ENCODE results near the gene SLC17A8. TPM values are rescaled to one million over a fixed set of nuclear protein-coding genes. Genes with fewer than 3 reads are reported as not detected.

Gene SLC17A8
- total and polyA plus RNA-seq, 4 donors = 0.08 to 3.9 (median 0.24) TPM

DNA sequence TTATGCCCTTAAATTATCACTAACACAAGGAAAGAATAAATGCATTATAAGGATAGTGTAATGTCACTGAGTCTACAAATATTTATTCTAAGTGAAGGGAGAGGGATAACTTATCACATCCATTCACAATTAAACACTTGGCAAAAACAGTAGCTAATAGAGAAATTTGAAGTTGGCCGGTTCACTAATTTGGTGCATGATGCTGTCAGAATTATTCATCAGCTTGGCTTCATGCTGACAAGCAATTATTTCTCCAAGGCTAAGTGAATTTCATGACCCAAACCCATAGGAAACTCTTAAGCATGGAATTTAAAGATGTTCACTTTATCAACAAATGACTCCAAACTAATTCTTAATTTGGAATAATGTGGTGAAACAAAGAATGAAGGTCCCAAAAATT lies 91.8 kb downstream of the SLC17A8 start:
- no peaks in the 10 kb centered on the region for H3K36me3 ChIP-seq (ENCODE audit: control insufficient read depth in 4 of 4, insufficient read depth in 3 of 4, low read depth in 1 of 4, low read length in 3 of 4)
- H3K27ac ChIP-seq (ENCODE audit: low read depth in 1 of 2, low read length in 2 of 2) = no peak overlapping the region
- no peak overlapping the region for H3K4me3 ChIP-seq (ENCODE audit: low read depth in 1 of 3, low read length in 3 of 3)
- no peaks in the 10 kb centered on the region for H3K27me3 ChIP-seq (ENCODE audit: control insufficient read depth in 4 of 4, insufficient read depth in 4 of 4, low read length in 3 of 4)
- H3K9me3 ChIP-seq (ENCODE audit: control insufficient read depth in 4 of 4, low read length in 3 of 4) = no peaks in the 10 kb centered on the region
- no peak for TF ChIP-seq RAD21 (IDR thresholded peaks at IDR 0.05)
- TF ChIP-seq NR2F2 (IDR thresholded peaks at IDR 0.05) = peak; percentile 24
- no peak for DNase-seq (ENCODE audit: low spot score)
- H3K9ac ChIP-seq (ENCODE audit: low read depth in 1 of 2, low read length in 2 of 2) = no peak overlapping the region
- WGBS = 81% methylated on average over 1 of the region's 1 CpG
- H3K4me1 ChIP-seq (ENCODE audit: control insufficient read depth in 4 of 4, insufficient read depth in 4 of 4, low read length in 3 of 4) = peaks cover 1 to 12% (median 10%) of the 10 kb centered on the region in 4 donors

DNA sequence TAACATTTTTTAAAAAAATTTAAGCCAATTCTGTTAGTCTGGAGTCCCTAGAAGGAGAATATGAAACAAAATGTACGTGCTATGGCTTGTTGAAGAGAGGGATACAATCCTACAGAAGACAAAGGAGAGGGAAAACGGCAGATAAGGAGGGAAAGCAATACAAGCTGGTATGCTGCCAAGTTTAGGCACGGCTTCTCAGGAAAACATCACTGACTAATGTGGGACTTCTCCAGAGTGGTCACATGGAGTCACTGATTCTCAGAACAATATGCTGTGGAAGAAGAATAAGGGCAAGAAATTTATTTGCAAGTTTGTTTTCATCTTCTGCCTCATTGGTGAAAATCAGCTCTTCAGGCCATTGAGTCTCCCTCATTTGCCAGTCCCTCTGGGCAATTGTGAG lies 93.9 kb downstream of the SLC17A8 start:
- Histone ChIP-seq H3K9me3 (ENCODE audit: control insufficient read depth in 4 of 4, low read length in 3 of 4) (no peaks in the 10 kb centered on the region), H3K27ac (ENCODE audit: low read depth in 1 of 2, low read length in 2 of 2) (no peak overlapping the region), H3K36me3 (ENCODE audit: control insufficient read depth in 4 of 4, insufficient read depth in 3 of 4, low read depth in 1 of 4, low read length in 3 of 4) (no peaks in the 10 kb centered on the region), H3K9ac (ENCODE audit: low read depth in 1 of 2, low read length in 2 of 2) (no peak overlapping the region), H3K4me1 (ENCODE audit: control insufficient read depth in 4 of 4, insufficient read depth in 4 of 4, low read length in 3 of 4) (peaks cover 0 to 3% (median 2%) of the 10 kb centered on the region in 4 donors), H3K4me3 (ENCODE audit: low read depth in 1 of 3, low read length in 3 of 3) (no peak overlapping the region), H3K27me3 (ENCODE audit: control insufficient read depth in 4 of 4, insufficient read depth in 4 of 4, low read length in 3 of 4) (no peaks in the 10 kb centered on the region)
- WGBS = 70% methylated on average over 3 of the region's 3 CpGs
- TF ChIP-seq FOXA1 (IDR thresholded peaks at IDR 0.05) = no peak
- TF ChIP-seq, protein P1, sequence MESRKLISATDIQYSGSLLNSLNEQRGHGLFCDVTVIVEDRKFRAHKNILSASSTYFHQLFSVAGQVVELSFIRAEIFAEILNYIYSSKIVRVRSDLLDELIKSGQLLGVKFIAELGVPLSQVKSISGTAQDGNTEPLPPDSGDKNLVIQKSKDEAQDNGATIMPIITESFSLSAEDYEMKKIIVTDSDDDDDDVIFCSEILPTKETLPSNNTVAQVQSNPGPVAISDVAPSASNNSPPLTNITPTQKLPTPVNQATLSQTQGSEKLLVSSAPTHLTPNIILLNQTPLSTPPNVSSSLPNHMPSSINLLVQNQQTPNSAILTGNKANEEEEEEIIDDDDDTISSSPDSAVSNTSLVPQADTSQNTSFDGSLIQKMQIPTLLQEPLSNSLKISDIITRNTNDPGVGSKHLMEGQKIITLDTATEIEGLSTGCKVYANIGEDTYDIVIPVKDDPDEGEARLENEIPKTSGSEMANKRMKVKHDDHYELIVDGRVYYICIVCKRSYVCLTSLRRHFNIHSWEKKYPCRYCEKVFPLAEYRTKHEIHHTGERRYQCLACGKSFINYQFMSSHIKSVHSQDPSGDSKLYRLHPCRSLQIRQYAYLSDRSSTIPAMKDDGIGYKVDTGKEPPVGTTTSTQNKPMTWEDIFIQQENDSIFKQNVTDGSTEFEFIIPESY (IDR thresholded peaks at IDR 0.05) = no peak
- TF ChIP-seq, protein P2, sequence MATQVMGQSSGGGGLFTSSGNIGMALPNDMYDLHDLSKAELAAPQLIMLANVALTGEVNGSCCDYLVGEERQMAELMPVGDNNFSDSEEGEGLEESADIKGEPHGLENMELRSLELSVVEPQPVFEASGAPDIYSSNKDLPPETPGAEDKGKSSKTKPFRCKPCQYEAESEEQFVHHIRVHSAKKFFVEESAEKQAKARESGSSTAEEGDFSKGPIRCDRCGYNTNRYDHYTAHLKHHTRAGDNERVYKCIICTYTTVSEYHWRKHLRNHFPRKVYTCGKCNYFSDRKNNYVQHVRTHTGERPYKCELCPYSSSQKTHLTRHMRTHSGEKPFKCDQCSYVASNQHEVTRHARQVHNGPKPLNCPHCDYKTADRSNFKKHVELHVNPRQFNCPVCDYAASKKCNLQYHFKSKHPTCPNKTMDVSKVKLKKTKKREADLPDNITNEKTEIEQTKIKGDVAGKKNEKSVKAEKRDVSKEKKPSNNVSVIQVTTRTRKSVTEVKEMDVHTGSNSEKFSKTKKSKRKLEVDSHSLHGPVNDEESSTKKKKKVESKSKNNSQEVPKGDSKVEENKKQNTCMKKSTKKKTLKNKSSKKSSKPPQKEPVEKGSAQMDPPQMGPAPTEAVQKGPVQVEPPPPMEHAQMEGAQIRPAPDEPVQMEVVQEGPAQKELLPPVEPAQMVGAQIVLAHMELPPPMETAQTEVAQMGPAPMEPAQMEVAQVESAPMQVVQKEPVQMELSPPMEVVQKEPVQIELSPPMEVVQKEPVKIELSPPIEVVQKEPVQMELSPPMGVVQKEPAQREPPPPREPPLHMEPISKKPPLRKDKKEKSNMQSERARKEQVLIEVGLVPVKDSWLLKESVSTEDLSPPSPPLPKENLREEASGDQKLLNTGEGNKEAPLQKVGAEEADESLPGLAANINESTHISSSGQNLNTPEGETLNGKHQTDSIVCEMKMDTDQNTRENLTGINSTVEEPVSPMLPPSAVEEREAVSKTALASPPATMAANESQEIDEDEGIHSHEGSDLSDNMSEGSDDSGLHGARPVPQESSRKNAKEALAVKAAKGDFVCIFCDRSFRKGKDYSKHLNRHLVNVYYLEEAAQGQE (IDR thresholded peaks at IDR 0.05) = no peak
- TF ChIP-seq JUND (IDR thresholded peaks at IDR 0.05) = no peak
- no peak for TF ChIP-seq GABPA (IDR thresholded peaks at IDR 0.05 in 1 of 2, conservative IDR thresholded peaks at IDR 0.05 in 1 of 2)
- no peak for TF ChIP-seq RXRA (IDR thresholded peaks at IDR 0.05)
- no peak for TF ChIP-seq HNF4G (IDR thresholded peaks at IDR 0.05)
- no peak for TF ChIP-seq MAX (IDR thresholded peaks at IDR 0.05)
- TF ChIP-seq, protein P3, sequence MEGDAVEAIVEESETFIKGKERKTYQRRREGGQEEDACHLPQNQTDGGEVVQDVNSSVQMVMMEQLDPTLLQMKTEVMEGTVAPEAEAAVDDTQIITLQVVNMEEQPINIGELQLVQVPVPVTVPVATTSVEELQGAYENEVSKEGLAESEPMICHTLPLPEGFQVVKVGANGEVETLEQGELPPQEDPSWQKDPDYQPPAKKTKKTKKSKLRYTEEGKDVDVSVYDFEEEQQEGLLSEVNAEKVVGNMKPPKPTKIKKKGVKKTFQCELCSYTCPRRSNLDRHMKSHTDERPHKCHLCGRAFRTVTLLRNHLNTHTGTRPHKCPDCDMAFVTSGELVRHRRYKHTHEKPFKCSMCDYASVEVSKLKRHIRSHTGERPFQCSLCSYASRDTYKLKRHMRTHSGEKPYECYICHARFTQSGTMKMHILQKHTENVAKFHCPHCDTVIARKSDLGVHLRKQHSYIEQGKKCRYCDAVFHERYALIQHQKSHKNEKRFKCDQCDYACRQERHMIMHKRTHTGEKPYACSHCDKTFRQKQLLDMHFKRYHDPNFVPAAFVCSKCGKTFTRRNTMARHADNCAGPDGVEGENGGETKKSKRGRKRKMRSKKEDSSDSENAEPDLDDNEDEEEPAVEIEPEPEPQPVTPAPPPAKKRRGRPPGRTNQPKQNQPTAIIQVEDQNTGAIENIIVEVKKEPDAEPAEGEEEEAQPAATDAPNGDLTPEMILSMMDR (IDR thresholded peaks at IDR 0.05; ENCODE audit: low read depth, low read length, missing input control) = no peak
- no peak for TF ChIP-seq HNF4A (conservative IDR thresholded peaks at IDR 0.05)
- TF ChIP-seq SP1 (IDR thresholded peaks at IDR 0.05) = no peak
- DNase-seq (ENCODE audit: low spot score) = no peak

All from liver (tissue), 9 donors.